GM18526 (cell line): ENCODE measurements around the gene SERPINA5.

Experiments used
- POLR2A ChIP-seq: IDR thresholded peaks from 3 replicates; pipeline ENCODE4 v1.6.1; 2011; ENCODE audit not compliant: insufficient read length; ENCODE audit errors: extremely low read depth

The SERPINA5 gene

GRCh38 chr14:94617988-94618822 is 37.0 kb downstream of the SERPINA5 start:
- no peak for TF ChIP-seq POLR2A

- no peak for TF ChIP-seq POLR2A
Measured at GRCh38 chr14:94619297-94619696, 38.1 kb downstream of the SERPINA5 start.

- TF ChIP-seq POLR2A = no peak
Measured at GRCh38 chr14:94620597-94620996, 39.4 kb downstream of the SERPINA5 start.

GRCh38 chr14:94621358-94622134 is 40.3 kb downstream of the SERPINA5 start:
- no peak for TF ChIP-seq POLR2A

GRCh38 chr14:94622653-94623421 is 41.6 kb downstream of the SERPINA5 start:
- TF ChIP-seq POLR2A = no peak

- TF ChIP-seq POLR2A = no peak
Measured at GRCh38 chr14:94623422-94623809, 42.2 kb downstream of the SERPINA5 start.

GRCh38 chr14:94623856-94624499 is 42.8 kb downstream of the SERPINA5 start:
- no peak for TF ChIP-seq POLR2A

GRCh38 chr14:94624537-94625352 is 43.5 kb downstream of the SERPINA5 start:
- no peak for TF ChIP-seq POLR2A

GRCh38 chr14:94625353-94625635 is 44.1 kb downstream of the SERPINA5 start:
- no peak for TF ChIP-seq POLR2A

GRCh38 chr14:94628578-94628977 is 47.4 kb downstream of the SERPINA5 start:
- no peak for TF ChIP-seq POLR2A

GRCh38 chr14:94630396-94630795 is 49.2 kb downstream of the SERPINA5 start:
- no peak for TF ChIP-seq POLR2A

GRCh38 chr14:94631050-94631449 is 49.8 kb downstream of the SERPINA5 start:
- no peak for TF ChIP-seq POLR2A

GRCh38 chr14:94631536-94632304 is 50.5 kb downstream of the SERPINA5 start:
- TF ChIP-seq POLR2A = no peak

GRCh38 chr14:94632305-94632590 is 51.0 kb downstream of the SERPINA5 start:
- TF ChIP-seq POLR2A = no peak
